MCF 10A (cell line): ENCODE results near the gene SLC39A8. TPM values are rescaled to one million over a fixed set of nuclear protein-coding genes. Genes with fewer than 3 reads are reported as not detected.

Source experiments
- BruUV-seq: library from RNA; stranded (reverse); fragments of 400-500 nt; replicated peaks from 2 replicates; lab custom pipeline; 2021; lab: Mats Ljungman, UMichigan
- CTCF ChIA-PET: fragments of 300-600 bp; sonication (Branson Sonifier 250); formaldehyde crosslinking; extraction: SDS; loops from one replicate; lab custom pipeline; 2021; ENCODE audit warnings: antibody characterized with exemption, inconsistent platforms; lab: Yijun Ruan, JAX
- POLR2A ChIA-PET: fragments of 300-600, 350-650 bp; sonication (Branson Sonifier 250); formaldehyde crosslinking; extraction: SDS; loops from one replicate; lab custom pipeline; 2020; ENCODE audit warnings: antibody characterized with exemption, inconsistent platforms; lab: Yijun Ruan, JAX
- DNase-seq: peaks from one replicate; pipeline ENCODE4 v3.0.0-alpha.2; 2018; ENCODE audit not compliant: unreplicated experiment
- H3K27ac Mint-ChIP-seq: one replicate; pipeline ENCODE4 v1.8.0; 2022; ENCODE audit warnings: mild to moderate bottlenecking, low read depth, mixed read lengths; ENCODE audit not compliant: unreplicated experiment
- H3K27me3 Mint-ChIP-seq: one replicate; pipeline ENCODE4 v1.8.0; 2022; ENCODE audit warnings: mixed read lengths; ENCODE audit not compliant: insufficient read depth, unreplicated experiment
- H3K36me3 Mint-ChIP-seq: one replicate; pipeline ENCODE4 v1.8.0; 2022; ENCODE audit warnings: mild to moderate bottlenecking, moderate library complexity, mixed read lengths; ENCODE audit not compliant: insufficient read depth, unreplicated experiment
- H3K4me1 Mint-ChIP-seq: one replicate; pipeline ENCODE4 v1.8.0; 2022; ENCODE audit warnings: mixed read lengths; ENCODE audit not compliant: insufficient read depth, unreplicated experiment
- H3K4me3 Mint-ChIP-seq: one replicate; pipeline ENCODE4 v1.8.0; 2022; ENCODE audit warnings: mild to moderate bottlenecking, moderate library complexity, mixed read lengths; ENCODE audit not compliant: unreplicated experiment
- H3K9me3 Mint-ChIP-seq: one replicate; pipeline ENCODE4 v1.8.0; 2022; ENCODE audit warnings: mixed read lengths; ENCODE audit not compliant: unreplicated experiment
- intact Hi-C: fragments of 100-400 bp; cut with micrococcal nuclease; formaldehyde crosslinking; loops from 2 replicates; pipeline ENCODE4 v1.14.1; 2022
- total RNA-seq: library from RNA; stranded (reverse); gene quantifications from 2 replicates; pipeline ENCODE4 v1.2.3, GENCODE V29; 2022
- TF ChIP-seq, protein P1 (sequence below): fragments of 200-600 bp; IDR thresholded peaks from one replicate; pipeline ENCODE4 v1.8.0; 2022; ENCODE audit warnings: antibody characterized with exemption, mild to moderate bottlenecking; ENCODE audit not compliant: unreplicated experiment

Gene SLC39A8
- total RNA-seq, 1 experiment from 2014 or later, result 43.3 TPM

DNA sequence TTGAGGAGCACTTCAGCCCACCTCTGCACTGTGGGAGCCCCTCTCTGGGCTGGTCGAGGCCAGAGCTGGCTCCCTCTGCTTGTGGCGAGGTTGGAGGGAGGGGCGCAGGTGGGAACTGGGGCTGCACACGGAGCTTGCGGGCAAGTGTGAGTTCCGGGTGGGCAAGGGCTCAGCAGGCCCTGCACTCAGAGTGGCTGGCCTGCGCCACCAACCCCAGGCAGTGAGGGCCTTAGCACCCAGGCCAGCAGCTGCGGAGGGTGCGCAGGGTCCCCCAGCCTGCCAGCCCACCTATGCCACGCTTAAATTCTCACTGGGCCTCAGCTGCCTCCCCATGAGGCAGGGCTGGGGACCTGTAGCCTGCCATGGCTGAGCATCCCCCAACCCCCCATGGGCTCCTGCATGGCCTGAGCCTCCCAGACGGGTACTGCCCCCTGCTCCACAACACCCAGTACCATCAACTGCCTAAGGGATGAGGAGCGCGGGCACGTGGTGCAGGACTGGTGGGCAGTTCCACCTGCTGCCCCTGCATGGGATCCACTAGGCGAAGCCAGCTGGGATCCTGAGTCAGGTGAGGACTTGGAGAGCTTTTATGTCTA is 110.9 kb downstream of the SLC39A8 start:
- Mint-ChIP-seq H3K9me3 (no peaks in the 10 kb centered on the region), H3K27ac (no peak overlapping the region), H3K4me3 (no peak overlapping the region), H3K36me3 (no peaks in the 10 kb centered on the region), H3K27me3 (no peaks in the 10 kb centered on the region), H3K4me1 (no peaks in the 10 kb centered on the region)
- ChIA-PET POLR2A (interaction anchor here (0.6 kb wide), 2 partner anchors 586 to 985 kb away, joined by 3 read pairs; no protein-coding TSS in a partner anchor), CTCF (interaction anchor here (0.9 to 1.7 kb wide), 2 partner anchors 12 to 18 kb away, joined by 3 to 6 read pairs; no protein-coding TSS in a partner anchor)
- intact Hi-C loops, result no loop called here
- TF ChIP-seq, protein P1, sequence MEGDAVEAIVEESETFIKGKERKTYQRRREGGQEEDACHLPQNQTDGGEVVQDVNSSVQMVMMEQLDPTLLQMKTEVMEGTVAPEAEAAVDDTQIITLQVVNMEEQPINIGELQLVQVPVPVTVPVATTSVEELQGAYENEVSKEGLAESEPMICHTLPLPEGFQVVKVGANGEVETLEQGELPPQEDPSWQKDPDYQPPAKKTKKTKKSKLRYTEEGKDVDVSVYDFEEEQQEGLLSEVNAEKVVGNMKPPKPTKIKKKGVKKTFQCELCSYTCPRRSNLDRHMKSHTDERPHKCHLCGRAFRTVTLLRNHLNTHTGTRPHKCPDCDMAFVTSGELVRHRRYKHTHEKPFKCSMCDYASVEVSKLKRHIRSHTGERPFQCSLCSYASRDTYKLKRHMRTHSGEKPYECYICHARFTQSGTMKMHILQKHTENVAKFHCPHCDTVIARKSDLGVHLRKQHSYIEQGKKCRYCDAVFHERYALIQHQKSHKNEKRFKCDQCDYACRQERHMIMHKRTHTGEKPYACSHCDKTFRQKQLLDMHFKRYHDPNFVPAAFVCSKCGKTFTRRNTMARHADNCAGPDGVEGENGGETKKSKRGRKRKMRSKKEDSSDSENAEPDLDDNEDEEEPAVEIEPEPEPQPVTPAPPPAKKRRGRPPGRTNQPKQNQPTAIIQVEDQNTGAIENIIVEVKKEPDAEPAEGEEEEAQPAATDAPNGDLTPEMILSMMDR, result no peak
- no peak for DNase-seq
- no TSS peak for BruUV-seq

DNA sequence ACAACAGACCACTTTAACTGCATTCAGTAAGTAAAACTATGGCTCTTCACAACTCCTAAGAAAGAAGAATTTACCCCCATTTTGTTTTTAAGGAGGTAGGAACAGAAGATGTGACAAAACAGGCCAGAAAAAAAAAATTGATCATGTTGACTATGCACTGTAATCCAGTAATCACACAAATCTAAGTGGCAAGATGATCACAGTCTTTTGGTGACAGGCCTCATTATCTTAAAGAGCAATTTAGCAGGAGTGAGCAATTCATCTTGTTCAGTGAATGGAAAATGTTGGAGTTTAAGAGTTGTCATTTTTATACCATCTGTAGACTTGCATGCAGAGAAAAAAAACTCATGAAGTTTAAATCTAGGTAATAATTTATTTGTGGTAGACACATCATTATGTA is 115.1 kb downstream of the SLC39A8 start:
- Mint-ChIP-seq H3K27ac (no peak overlapping the region), H3K27me3 (no peaks in the 10 kb centered on the region), H3K4me3 (no peak overlapping the region), H3K36me3 (no peaks in the 10 kb centered on the region), H3K9me3 (peaks cover 11% of the 10 kb centered on the region), H3K4me1 (no peaks in the 10 kb centered on the region)
- BruUV-seq, result no TSS peak
- POLR2A ChIA-PET, result no interaction called here
- intact Hi-C loops, result no loop called here
- DNase-seq, result no peak
- TF ChIP-seq, protein P1, result no peak
- CTCF ChIA-PET, result no interaction called here

DNA sequence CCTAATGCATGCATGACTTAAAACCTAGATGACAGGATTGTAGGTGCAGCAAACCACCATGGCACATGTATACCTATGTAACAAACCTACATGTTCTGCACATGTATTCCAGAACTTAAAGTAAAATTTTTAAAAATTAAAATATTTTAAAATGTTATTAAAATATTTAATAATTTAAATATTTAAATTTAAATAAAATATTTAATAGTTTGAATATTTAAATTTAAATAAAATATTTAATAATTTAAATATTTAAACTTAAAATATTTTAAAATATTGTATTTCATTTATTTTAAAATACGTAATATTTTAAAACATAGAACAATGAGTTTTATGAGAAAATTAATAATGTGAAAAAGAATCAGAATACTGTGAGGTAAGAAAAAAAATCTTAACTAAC is 117.9 kb downstream of the SLC39A8 start:
- peaks cover 14% of the 10 kb centered on the region for H3K9me3 Mint-ChIP-seq
- no peak overlapping the region for H3K27ac Mint-ChIP-seq
- BruUV-seq, result no TSS peak
- H3K4me3 Mint-ChIP-seq, result no peak overlapping the region
- TF ChIP-seq, protein P1, result no peak
- no peak for DNase-seq
- no peaks in the 10 kb centered on the region for H3K36me3 Mint-ChIP-seq
- CTCF ChIA-PET, result interaction anchor here (1.2 kb wide), 1 partner anchor 11 kb away, joined by 4 read pairs; no protein-coding TSS in a partner anchor
- intact Hi-C loops, result no loop called here
- POLR2A ChIA-PET, result no interaction called here
- H3K4me1 Mint-ChIP-seq, result no peaks in the 10 kb centered on the region
- H3K27me3 Mint-ChIP-seq, result no peaks in the 10 kb centered on the region

DNA sequence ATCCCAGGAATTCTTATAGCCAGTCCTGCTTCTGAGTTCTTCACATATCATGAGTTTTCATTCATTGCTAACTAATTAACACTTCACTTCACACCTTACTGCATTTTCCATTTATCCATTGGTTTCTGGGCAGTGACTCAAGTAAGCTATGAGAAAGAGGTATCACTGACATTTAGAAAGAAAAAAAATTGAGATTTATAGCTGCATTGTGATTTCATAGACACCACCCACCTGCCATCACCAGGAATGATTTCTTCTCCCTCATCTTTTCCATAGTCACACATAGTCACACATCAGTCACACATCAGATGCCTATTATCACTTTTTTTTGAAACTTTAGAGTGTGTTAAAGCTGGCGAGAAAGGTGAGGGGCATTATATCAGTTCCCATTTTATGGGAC is 121.8 kb downstream of the SLC39A8 start:
- no peak for DNase-seq
- Mint-ChIP-seq H3K36me3 (no peaks in the 10 kb centered on the region), H3K9me3 (peaks cover 9% of the 10 kb centered on the region), H3K4me1 (no peaks in the 10 kb centered on the region), H3K27ac (no peak overlapping the region), H3K4me3 (no peak overlapping the region), H3K27me3 (no peaks in the 10 kb centered on the region)
- no TSS peak for BruUV-seq
- POLR2A ChIA-PET, result no interaction called here
- CTCF ChIA-PET, result interaction anchor here (0.6 kb wide), 1 partner anchor 171 kb away, joined by 3 read pairs; no protein-coding TSS in a partner anchor
- TF ChIP-seq, protein P1, result no peak
- intact Hi-C loops, result no loop called here
